SU-DHL-6 (cell line): ENCODE data around the gene PARP3.
"Not testable (repeated sequence)": the region's sequence is repeated elsewhere in the genome, so short reads cannot be mapped to it uniquely, and the experiment has no call there.

ENCODE experiments used
- EZH2phosphoT487 ChIP-seq: fragments of 200-600 bp; sonication (generic), shearing (Covaris generic); conservative IDR thresholded peaks from 2 replicates; pipeline ENCODE4 v1.6.1; 2018; ENCODE audit warnings: mild to moderate bottlenecking, antibody characterized with exemption, low read length, moderate library complexity, mixed read lengths
- TF ChIP-seq, protein P1 (sequence below): fragments of 200-600 bp; sonication (generic); IDR thresholded peaks from one replicate; pipeline ENCODE4 v1.5.1; 2017; ENCODE audit warnings: antibody characterized with exemption, mild to moderate bottlenecking, low read length, moderate library complexity; ENCODE audit not compliant: insufficient read depth, poor library complexity, severe bottlenecking

DNA sequence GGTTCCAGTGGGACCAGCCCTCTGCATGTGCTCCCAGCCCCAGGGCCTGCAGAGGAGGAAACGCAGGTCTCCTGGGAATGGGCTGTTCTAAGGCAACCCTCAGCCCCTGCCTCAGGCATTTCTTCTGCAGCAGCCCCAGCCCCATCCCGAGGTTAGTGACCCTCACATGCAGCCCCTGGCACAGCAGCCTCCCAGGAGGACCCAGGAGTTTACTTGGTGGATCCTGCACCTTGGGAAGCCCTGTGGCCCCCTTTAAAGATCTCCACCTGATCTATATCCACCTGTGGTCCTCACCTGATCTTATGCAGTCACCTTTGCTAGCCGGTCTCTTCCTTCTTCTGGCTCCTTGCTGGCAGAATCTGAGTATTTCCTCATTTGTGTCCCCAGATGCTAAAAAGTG lies 13.2 kb upstream of the PARP3 start:
- TF ChIP-seq, protein P1, sequence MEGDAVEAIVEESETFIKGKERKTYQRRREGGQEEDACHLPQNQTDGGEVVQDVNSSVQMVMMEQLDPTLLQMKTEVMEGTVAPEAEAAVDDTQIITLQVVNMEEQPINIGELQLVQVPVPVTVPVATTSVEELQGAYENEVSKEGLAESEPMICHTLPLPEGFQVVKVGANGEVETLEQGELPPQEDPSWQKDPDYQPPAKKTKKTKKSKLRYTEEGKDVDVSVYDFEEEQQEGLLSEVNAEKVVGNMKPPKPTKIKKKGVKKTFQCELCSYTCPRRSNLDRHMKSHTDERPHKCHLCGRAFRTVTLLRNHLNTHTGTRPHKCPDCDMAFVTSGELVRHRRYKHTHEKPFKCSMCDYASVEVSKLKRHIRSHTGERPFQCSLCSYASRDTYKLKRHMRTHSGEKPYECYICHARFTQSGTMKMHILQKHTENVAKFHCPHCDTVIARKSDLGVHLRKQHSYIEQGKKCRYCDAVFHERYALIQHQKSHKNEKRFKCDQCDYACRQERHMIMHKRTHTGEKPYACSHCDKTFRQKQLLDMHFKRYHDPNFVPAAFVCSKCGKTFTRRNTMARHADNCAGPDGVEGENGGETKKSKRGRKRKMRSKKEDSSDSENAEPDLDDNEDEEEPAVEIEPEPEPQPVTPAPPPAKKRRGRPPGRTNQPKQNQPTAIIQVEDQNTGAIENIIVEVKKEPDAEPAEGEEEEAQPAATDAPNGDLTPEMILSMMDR, result not testable (repeated sequence)
- TF ChIP-seq EZH2phosphoT487, result not testable (repeated sequence)
